ENCODE data around the gene NOP10.
"Not testable (repeated sequence)": the region's sequence is repeated elsewhere in the genome, so short reads cannot be mapped to it uniquely, and the experiment has no call there.

The NOP10 gene

GRCh38 chr15:34342737-34343575 is at the start of gene NOP10, which contains the start of gene NUTM1:
NOP10 (minus strand) TSS chr15:34343136; CDS start chr15:34343073, 63 bp downstream.
NUTM1 (plus strand) TSS chr15:34343315; CDS start chr15:34343697, 382 bp downstream.
- DNase-seq, result peak; percentile 95

- DNase-seq, result not testable (repeated sequence)
Observed at GRCh38 chr15:34389594-34390086, 46.7 kb upstream of the NOP10 start.

GRCh38 chr15:34381829-34382521 is 39.0 kb upstream of the NOP10 start:
- not testable (repeated sequence) for DNase-seq

GRCh38 chr15:34380491-34380890 is 37.6 kb upstream of the NOP10 start:
- DNase-seq, result not testable (repeated sequence)

DNA sequence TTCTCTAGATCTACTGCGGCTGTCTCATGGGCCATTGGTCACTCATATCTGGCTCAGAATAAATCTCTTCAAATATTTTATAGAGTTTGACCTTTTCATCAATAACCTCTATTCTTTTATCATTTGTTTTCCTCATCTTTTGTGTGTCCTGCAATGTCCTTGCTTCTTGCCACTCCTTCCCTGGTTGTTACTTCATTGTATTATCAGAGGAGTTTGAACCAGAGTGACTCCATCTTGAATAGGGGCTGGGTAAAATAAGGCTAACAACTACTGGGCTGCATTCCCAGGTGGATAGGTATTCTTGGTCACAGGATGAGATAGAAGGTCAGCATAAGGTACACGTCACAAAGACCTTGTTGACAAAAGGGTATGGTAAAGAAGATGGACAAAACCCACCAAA is 33.9 kb upstream of the NOP10 start:
- no peak for DNase-seq

DNA sequence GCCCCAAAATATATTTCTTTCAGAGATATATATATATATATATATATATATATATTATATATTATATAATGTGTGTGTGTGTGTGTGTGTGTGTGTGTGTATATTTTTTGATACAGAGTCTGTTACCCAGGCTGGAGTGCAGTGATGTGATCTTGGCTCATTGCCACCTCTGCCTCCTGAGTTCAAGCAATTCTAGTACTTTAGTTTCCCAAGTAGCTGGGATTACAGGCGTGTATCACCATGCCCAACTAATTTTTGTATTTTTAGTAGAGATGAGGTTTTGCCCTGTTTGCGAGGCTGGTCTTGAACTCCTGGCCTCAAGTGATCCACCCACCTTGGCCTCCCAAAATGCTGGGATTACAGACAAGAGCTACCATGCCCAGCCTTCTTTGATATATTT is 32.6 kb upstream of the NOP10 start:
- DNase-seq, result not testable (repeated sequence)

GRCh38 chr15:34374816-34375215 is 31.9 kb upstream of the NOP10 start:
- DNase-seq, result no peak

- DNase-seq, result no peak
Observed at GRCh38 chr15:34373951-34374350, 31.0 kb upstream of the NOP10 start.

DNA sequence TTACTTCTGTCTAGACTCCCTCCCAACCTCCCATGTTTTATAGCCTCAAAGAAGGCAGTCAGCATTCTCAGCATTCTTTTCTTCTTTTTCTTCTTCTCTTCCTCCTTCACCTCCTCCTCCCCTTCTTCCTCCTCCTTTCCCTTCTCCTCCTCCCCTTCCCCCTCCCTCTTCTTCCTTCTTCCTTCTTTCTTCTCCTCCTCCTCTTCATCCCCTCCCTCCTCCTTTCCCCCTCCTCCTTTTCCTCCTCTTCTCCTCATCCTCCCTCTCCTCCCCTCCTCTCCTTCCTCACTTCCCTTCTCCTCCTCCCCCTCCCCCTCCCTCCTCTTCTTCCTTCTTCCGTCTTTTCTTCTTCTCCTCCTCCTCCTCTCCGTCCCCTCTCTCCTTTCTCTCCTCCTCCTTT is 27.7 kb upstream of the NOP10 start:
- no peak for DNase-seq

DNA sequence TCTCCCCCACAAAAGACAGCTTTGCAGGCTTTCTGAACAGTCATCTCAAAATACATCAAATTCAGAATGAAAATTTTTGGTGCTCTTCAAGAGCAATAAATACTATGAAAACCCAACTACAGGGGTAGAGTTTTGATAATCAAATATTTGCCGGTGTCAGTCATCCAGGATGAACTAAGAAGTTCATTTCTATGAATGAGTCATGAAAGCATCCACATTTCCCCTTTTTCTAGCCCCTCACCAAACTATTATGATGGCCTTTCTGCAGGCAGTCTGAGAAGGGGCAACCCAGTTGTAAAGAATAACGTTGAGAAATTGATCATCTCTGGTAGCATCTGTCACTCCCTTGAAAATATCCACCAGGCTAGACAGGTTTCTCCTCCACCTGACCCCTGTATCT is 27.2 kb upstream of the NOP10 start:
- DNase-seq, result no peak

GRCh38 chr15:34367101-34368081 is 24.5 kb upstream of the NOP10 start, which contains the start of gene LPCAT4:
LPCAT4 (minus strand) TSS chr15:34367196; CDS start chr15:34367100, 96 bp downstream.
- peak; percentile 96 for DNase-seq

DNA sequence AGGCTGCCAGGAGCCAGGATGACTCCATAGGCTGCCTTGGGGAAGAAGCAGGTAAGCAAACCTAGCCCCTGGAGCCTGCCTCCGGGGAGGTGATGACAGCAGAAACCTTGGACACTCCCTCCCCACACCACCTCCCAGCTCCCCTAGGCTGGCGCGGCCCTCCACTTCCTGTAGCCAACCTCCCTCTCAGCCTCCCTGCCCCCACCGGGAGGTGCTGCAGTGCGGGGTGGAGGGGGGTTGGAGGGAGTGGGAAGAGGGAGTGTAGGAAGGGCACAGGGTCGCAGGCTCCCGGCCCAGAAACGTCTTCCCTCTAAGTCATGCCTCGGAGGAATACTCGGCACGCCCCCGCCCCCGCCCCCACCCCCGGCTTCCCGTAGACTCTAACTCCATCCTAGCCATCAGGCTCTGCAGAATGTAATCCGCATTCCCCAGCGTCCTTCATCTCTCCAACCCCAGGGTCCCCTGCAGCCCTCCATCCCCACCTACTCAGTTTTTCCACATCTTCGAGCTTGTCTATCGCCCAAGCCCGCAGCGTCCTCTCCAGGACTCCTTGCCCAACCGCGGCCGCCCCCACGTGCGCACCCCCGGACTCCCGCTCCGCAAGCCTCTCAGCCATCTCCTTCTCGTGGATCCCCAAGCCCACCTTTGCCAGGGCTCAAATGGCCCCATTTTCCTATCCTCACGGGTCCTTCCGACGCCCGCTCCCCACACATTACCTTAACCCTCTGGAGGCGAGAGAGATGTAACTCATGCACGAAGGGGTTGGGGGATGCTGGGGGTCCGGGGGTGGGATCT is 23.5 kb upstream of the NOP10 start:
- peak; percentile 93 for DNase-seq

GRCh38 chr15:34365836-34366235 is 22.9 kb upstream of the NOP10 start:
- DNase-seq, result no peak

GRCh38 chr15:34365091-34365825 is 22.3 kb upstream of the NOP10 start:
- no peak for DNase-seq

DNA sequence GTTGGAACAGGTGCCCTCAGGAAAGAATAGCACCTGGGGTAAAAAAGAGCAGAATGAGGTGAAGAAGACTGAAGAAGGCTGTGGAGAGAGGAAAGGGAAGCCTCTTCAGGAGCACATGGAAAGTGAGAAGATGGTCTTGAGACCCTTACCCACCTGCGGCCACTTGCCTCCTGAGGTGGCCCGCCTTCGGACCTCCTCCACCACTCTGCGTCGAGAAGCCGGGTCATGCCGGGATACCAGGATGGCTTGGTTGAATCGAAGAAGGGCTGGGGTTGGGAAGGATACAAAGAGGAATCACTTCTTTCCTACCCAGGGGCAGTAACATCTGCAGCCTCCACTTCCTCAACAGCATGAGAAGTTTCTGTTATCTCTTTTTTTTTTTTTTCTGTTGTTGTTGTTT is 21.1 kb upstream of the NOP10 start:
- no peak for DNase-seq

- DNase-seq, result no peak
Observed at GRCh38 chr15:34362047-34362773, 19.3 kb upstream of the NOP10 start.

DNA sequence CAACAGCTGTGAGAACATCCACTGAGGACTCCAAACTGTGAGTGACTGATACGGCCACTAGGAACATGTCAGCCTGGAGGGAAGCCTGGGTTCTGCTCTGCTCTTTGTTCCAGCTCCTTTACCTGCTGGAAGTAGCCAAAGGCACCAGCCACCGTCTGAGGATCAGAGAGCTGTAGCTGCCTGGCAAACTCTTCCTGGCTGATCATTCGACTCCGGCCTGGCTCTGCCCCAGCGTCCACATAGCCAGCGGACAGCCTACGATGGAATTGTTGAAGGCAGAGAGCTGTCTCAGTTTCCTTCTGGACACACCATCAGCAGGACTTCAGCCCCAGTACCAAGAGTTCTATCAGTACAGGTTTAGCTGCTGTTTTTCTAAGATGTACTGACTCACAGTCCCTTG is 18.3 kb upstream of the NOP10 start:
- DNase-seq, result no peak

GRCh38 chr15:34360298-34360697 is 17.4 kb upstream of the NOP10 start:
- DNase-seq, result no peak

GRCh38 chr15:34359416-34359815 is 16.5 kb upstream of the NOP10 start:
- no peak for DNase-seq

- no peak for DNase-seq
Observed at GRCh38 chr15:34358948-34359347, 16.0 kb upstream of the NOP10 start.

Data from NCI-H69 (cell line).